ENCODE results near the gene EDEM3. TPM values are rescaled to one million over a fixed set of nuclear protein-coding genes. Genes with fewer than 3 reads are reported as not detected.

Gene EDEM3
- total RNA-seq, 1 experiment from 2014 or later = 10.6 TPM

GRCh38 chr1:184745110-184745509 is 9.5 kb downstream of the EDEM3 start (continued):
- no peak for TF ChIP-seq USF1 (CRISPR knock-in tag; IDR thresholded peaks at IDR 0.05)
- TF ChIP-seq, protein P1, sequence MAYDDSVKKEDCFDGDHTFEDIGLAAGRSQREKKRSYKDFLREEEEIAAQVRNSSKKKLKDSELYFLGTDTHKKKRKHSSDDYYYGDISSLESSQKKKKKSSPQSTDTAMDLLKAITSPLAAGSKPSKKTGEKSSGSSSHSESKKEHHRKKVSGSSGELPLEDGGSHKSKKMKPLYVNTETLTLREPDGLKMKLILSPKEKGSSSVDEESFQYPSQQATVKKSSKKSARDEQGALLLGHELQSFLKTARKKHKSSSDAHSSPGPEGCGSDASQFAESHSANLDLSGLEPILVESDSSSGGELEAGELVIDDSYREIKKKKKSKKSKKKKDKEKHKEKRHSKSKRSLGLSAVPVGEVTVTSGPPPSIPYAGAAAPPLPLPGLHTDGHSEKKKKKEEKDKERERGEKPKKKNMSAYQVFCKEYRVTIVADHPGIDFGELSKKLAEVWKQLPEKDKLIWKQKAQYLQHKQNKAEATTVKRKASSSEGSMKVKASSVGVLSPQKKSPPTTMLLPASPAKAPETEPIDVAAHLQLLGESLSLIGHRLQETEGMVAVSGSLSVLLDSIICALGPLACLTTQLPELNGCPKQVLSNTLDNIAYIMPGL (CRISPR knock-in tag; IDR thresholded peaks at IDR 0.05) = no peak

DNA sequence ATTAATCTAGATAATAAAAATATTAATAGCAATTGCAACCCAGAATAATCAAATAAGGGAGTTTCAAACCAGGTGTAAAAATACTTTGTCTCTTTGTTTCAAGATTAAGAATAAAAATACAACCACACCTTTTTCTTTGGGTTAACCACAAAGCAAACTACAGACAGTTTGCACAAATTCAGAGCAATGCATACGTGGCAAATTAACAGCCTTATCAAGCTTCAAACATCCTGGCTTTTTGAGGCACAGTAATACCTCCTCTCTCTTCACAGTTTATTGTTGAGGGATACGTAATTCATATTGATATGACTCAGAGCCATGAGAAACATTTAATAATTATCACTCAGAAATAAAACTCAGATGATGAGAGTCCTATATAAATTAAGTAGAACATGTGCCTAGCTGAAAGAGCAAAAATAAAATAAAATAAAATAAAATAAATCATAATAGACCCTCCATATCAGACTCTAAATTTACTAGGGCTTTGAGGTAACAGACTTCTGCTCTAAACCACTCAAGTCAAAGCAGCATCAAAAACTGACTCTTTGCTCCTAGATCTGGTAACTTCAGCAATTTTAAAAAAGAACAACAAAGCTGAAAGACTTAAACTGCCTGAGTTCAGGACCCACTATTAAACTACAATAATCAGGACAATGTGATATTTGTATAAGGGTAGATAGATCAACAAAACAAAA is 11.4 kb downstream of the EDEM3 start:
- no peak for DNase-seq (ENCODE audit: low spot score)
- Mint-ChIP-seq H3K4me1 (no peaks in the 10 kb centered on the region), H3K27ac (no peak overlapping the region), H3K4me3 (no peak overlapping the region), H3K36me3 (no peaks in the 10 kb centered on the region), H3K27me3 (ENCODE audit: low read depth) (no peaks in the 10 kb centered on the region), H3K9me3 (no peaks in the 10 kb centered on the region)
- no peak for ATAC-seq
- TF ChIP-seq HMGA2 (CRISPR knock-in tag; IDR thresholded peaks at IDR 0.05) = no peak
- TF ChIP-seq NFATC4 (CRISPR knock-in tag; IDR thresholded peaks at IDR 0.05) = no peak
- TF ChIP-seq ETV6 (CRISPR knock-in tag; IDR thresholded peaks at IDR 0.05) = no peak
- no peak for TF ChIP-seq GTF2I (CRISPR knock-in tag; conservative IDR thresholded peaks at IDR 0.05)
- TF ChIP-seq PRDM15 (CRISPR knock-in tag; IDR thresholded peaks at IDR 0.05) = no peak
- TF ChIP-seq FOXK1 (CRISPR knock-in tag; IDR thresholded peaks at IDR 0.05) = no peak
- TF ChIP-seq, protein P2, sequence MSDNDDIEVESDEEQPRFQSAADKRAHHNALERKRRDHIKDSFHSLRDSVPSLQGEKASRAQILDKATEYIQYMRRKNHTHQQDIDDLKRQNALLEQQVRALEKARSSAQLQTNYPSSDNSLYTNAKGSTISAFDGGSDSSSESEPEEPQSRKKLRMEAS (CRISPR knock-in tag; IDR thresholded peaks at IDR 0.05) = no peak
- no peak for TF ChIP-seq EMX1 (CRISPR knock-in tag; IDR thresholded peaks at IDR 0.05)
- no peak for TF ChIP-seq ZNF121 (CRISPR knock-in tag; IDR thresholded peaks at IDR 0.05)
- no peak for TF ChIP-seq ESRRA (CRISPR knock-in tag; IDR thresholded peaks at IDR 0.05; ENCODE audit: borderline replicate concordance)
- ChIA-PET POLR2A (no interaction called here), CTCF (no interaction called here)

GRCh38 chr1:184740344-184740743 is 14.3 kb downstream of the EDEM3 start:
- ChIA-PET CTCF (no interaction called here), POLR2A (no interaction called here)
- Mint-ChIP-seq H3K27ac (no peak overlapping the region), H3K4me3 (no peak overlapping the region), H3K4me1 (no peaks in the 10 kb centered on the region), H3K27me3 (ENCODE audit: low read depth) (no peaks in the 10 kb centered on the region), H3K9me3 (no peaks in the 10 kb centered on the region), H3K36me3 (no peaks in the 10 kb centered on the region)
- no peak for ATAC-seq
- DNase-seq (ENCODE audit: low spot score) = no peak
- TF ChIP-seq CTCF (IDR thresholded peaks at IDR 0.05) = no peak
- no peak for TF ChIP-seq PREB (CRISPR knock-in tag; IDR thresholded peaks at IDR 0.05; ENCODE audit: borderline replicate concordance)
- TF ChIP-seq PRDM15 (CRISPR knock-in tag; IDR thresholded peaks at IDR 0.05) = no peak
- TF ChIP-seq ZNF138 (CRISPR knock-in tag; conservative IDR thresholded peaks at IDR 0.05) = no peak
- no peak for TF ChIP-seq SOX15 (CRISPR knock-in tag; IDR thresholded peaks at IDR 0.05)
- no peak for TF ChIP-seq ZNF263 (CRISPR knock-in tag; IDR thresholded peaks at IDR 0.05; ENCODE audit: low read depth)
- TF ChIP-seq ATF6 (CRISPR knock-in tag; IDR thresholded peaks at IDR 0.05) = no peak
